22Rv1 (cell line): Measurements from ENCODE around the gene HLX.

Experiments used
- H3K27ac ChIP-seq: fragments of 450-650 bp; 2 replicates; pipeline ENCODE4 v1.5.1; 2017
- CTCF ChIP-seq: fragments of 450-650 bp; IDR thresholded peaks from 2 replicates; pipeline ENCODE4 v1.5.1; 2017; ENCODE audit warnings: mild to moderate bottlenecking
- ZFX ChIP-seq: fragments of 450-650 bp; IDR thresholded peaks from 2 replicates; pipeline ENCODE4 v1.6.1; 2017; ENCODE audit warnings: antibody characterized with exemption, borderline replicate concordance

HLX gene

GRCh38 chr1:220852408-220852807 is 26.8 kb upstream of the HLX start:
- TF ChIP-seq CTCF, result no peak
- no peak for TF ChIP-seq ZFX
- no peak overlapping the region for H3K27ac ChIP-seq

GRCh38 chr1:220872296-220872695 is 6.9 kb upstream of the HLX start:
- peak overlapping the region; percentile 70 for H3K27ac ChIP-seq
- TF ChIP-seq CTCF (no peak), ZFX (no peak)

GRCh38 chr1:220873087-220873486 is 6.2 kb upstream of the HLX start:
- TF ChIP-seq ZFX (no peak), CTCF (no peak)
- H3K27ac ChIP-seq, result peak overlapping the region; percentile 70

GRCh38 chr1:220873868-220874655 is 5.2 kb upstream of the HLX start:
- TF ChIP-seq ZFX (no peak), CTCF (peak; percentile 92)
- no peak overlapping the region for H3K27ac ChIP-seq

- no peak overlapping the region for H3K27ac ChIP-seq
- no peak for TF ChIP-seq CTCF
These were observed 4.0 kb upstream of the HLX start for GRCh38 chr1:220875260-220875659.

- H3K27ac ChIP-seq, result no peak overlapping the region
- TF ChIP-seq CTCF (no peak), ZFX (no peak)
These were observed 2.5 kb upstream of the HLX start for GRCh38 chr1:220876511-220877376.
